GM10248 (cell line): ENCODE data around the gene ANGPTL1.

ENCODE experiments used
- CTCF ChIA-PET: fragments of 300-600 bp; sonication (Branson Sonifier 250); formaldehyde crosslinking; extraction: SDS; loops from one replicate; lab custom pipeline; 2021; ENCODE audit warnings: antibody characterized with exemption; lab: Yijun Ruan, JAX
- POLR2A ChIA-PET: fragments of 350-650 bp; sonication (Branson Sonifier 250); formaldehyde crosslinking; extraction: SDS; loops from one replicate; lab custom pipeline; 2020; ENCODE audit warnings: antibody characterized with exemption; lab: Yijun Ruan, JAX
- DNase-seq: peaks from one replicate; pipeline ENCODE4 v3.0.0; 2012; ENCODE audit errors: extremely low spot score
- TF ChIP-seq, protein P1 (sequence below): IDR thresholded peaks from 2 replicates; pipeline ENCODE4 v1.5.1; 2012; ENCODE audit warnings: mild to moderate bottlenecking, low read depth; ENCODE audit errors: extremely low read depth, missing control alignments, control extremely low read depth

ANGPTL1 gene

DNA sequence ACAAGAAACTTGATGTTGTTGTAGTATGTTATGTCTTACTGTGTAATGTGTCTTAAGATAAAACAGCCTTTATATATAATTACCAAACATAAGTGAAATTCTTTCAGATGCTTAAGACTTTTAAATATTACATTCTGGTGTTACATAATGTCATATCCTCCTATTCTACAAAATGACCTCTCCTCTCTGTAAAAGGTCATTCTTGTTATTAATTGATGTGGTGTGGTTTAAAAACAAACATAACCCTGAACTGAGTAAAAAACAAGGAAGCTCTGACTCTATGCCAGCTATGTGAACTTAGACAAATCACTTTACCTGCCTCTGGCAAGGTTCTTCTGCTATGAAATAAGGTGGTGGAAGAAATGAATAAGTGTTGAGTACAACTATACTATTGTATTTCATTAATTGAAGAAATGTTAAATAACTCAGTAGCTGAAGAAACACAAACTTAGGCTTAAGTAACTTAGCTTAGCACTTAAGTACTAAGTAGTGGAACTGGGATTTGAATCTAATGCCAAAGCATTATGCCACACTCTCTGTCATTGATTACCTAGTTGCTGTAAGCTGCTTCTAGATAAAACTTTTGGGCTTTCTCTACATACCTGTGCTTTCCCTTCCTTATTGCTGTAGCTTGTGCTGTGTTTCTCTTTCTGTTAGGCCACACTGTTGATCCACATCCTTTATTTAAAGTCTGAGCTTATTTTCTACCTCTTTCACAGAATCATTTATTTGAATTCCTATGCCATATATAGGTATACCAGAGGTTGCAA, 859 bp upstream of the ANGPTL1 start:
- ChIA-PET CTCF (interaction anchor here (1.0 to 3.5 kb wide), 5 partner anchors 9 to 339 kb away, joined by 3 to 16 read pairs (median 6); no protein-coding TSS in a partner anchor), POLR2A (no interaction called here)
- TF ChIP-seq, protein P1, sequence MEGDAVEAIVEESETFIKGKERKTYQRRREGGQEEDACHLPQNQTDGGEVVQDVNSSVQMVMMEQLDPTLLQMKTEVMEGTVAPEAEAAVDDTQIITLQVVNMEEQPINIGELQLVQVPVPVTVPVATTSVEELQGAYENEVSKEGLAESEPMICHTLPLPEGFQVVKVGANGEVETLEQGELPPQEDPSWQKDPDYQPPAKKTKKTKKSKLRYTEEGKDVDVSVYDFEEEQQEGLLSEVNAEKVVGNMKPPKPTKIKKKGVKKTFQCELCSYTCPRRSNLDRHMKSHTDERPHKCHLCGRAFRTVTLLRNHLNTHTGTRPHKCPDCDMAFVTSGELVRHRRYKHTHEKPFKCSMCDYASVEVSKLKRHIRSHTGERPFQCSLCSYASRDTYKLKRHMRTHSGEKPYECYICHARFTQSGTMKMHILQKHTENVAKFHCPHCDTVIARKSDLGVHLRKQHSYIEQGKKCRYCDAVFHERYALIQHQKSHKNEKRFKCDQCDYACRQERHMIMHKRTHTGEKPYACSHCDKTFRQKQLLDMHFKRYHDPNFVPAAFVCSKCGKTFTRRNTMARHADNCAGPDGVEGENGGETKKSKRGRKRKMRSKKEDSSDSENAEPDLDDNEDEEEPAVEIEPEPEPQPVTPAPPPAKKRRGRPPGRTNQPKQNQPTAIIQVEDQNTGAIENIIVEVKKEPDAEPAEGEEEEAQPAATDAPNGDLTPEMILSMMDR: no peak
- DNase-seq: no peak

- no peak for DNase-seq
- ChIA-PET POLR2A (no interaction called here), CTCF (interaction anchor here (1.2 to 1.3 kb wide), 3 partner anchors 9 to 33 kb away, joined by 3 to 4 read pairs (median 3); no protein-coding TSS in a partner anchor)
- TF ChIP-seq, protein P1: no peak
Observed at GRCh38 chr1:178870221-178870620, 656 bp downstream of the ANGPTL1 start.

DNA sequence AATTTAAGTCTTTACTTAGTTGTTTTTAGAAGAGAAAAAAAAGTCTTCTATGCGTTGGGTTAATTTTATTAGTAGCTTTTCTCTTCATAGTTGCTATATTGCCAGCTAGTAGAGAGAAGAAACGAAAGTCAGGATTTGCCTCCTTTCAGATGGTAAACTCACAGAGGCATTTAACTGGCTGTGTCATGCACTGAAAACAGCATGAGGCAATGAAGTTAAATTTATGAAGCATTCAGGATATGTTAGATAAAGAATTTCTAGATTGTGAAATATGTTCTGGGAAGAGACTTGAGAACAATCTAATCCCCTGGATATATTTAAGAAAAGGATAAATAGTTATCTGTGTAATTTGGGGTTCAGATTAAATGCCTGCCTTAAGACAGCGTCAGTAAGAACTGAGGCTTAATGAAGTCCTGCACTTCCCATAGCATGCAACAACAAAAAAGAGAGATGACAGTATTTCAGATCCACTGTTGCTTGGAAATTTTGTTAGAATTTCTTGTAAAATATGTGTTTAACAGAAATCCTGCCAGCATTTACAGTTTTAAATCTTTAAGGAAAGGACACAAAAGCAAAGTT, 1.7 kb downstream of the ANGPTL1 start:
- POLR2A ChIA-PET: no interaction called here
- TF ChIP-seq, protein P1: no peak
- CTCF ChIA-PET: interaction anchor here (1.2 to 1.3 kb wide), 3 partner anchors 8 to 32 kb away, joined by 3 to 4 read pairs (median 3); no protein-coding TSS in a partner anchor
- no peak for DNase-seq

DNA sequence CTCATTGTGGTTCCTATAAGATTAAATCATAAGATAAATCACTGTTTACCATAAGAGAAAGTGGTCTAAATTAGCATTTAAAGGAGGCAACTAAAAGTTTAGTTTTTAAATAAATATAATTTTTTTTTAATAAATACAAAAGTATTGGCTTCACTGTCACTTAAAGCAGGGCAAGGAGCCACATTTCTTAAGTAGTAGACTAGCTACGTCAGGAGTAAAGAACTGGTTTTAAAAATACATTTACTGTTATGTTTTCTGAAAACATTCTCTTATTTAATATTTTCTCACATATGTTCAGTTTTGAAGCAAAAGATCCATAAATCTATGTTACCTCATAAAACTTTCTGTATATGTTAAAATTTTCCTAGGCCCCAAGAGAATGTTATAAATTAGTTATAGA, 2.2 kb downstream of the ANGPTL1 start:
- CTCF ChIA-PET: interaction anchor here (1.2 kb wide), 1 partner anchor 31 kb away, joined by 3 read pairs; no protein-coding TSS in a partner anchor
- no peak for DNase-seq
- POLR2A ChIA-PET: no interaction called here
- TF ChIP-seq, protein P1: no peak

DNA sequence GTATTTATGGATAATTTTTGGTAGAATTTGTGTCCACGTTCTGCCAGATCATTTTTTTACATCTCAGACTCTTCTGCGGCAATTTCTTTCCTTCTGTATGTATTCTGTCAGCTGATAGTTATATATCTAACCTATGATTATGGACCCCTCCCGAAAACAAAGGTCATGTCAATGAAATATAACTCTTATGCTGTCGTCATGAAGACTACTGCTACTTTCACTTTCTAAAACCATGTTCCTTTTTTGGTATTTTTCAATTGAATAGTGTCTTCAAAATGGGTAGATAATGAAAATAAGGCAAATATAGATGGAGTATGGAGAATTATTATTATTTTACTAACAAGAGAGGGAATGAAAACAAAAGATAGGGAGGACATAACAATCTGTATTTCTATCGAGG, 3.2 kb downstream of the ANGPTL1 start:
- TF ChIP-seq, protein P1: no peak
- POLR2A ChIA-PET: no interaction called here
- no peak for DNase-seq
- CTCF ChIA-PET: interaction anchor here (0.8 to 1.7 kb wide), 2 partner anchors 16 to 19 kb away, joined by 3 to 5 read pairs; no protein-coding TSS in a partner anchor

- ChIA-PET POLR2A (no interaction called here), CTCF (interaction anchor here (0.7 to 2.9 kb wide), 2 partner anchors 8 to 525 kb away, joined by 3 to 10 read pairs; no protein-coding TSS in a partner anchor)
- TF ChIP-seq, protein P1: no peak
- DNase-seq: no peak
Observed at GRCh38 chr1:178864326-178864725, 6.6 kb downstream of the ANGPTL1 start.
